B cell (primary cell): Measurements from ENCODE around the gene DNAH8. TPM values are rescaled to one million over a fixed set of nuclear protein-coding genes. Genes with fewer than 3 reads are reported as not detected.
A peak's percentile ranks its signal among the peaks of the same experiment; 100 is the strongest.

Experiments used
- ATAC-seq: fragments of 200-7000 bp; cut with Tn5 transposase; one replicate; pipeline ENCODE4 v1.10.0; 2021; ENCODE audit warnings: low read depth, mild to moderate bottlenecking, moderate number of reproducible peaks, moderate library complexity
- CTCF ChIA-PET: fragments of 350-600 bp; sonication (Branson Sonifier 250); formaldehyde crosslinking; loops from one replicate; lab custom pipeline; 2021; ENCODE audit warnings: antibody characterized with exemption, inconsistent platforms; lab: Charles Lee
- POLR2A ChIA-PET: fragments of 350-600 bp; sonication (Branson Sonifier 250); formaldehyde crosslinking; loops from one replicate; lab custom pipeline; 2021; ENCODE audit warnings: antibody characterized with exemption; lab: Charles Lee
- DNase-seq: peaks from one replicate; pipeline ENCODE4 v3.0.0; 2013
- H2AFZ ChIP-seq: 2 replicates; pipeline ENCODE4 v1.6.1; 2012; ENCODE audit warnings: mild to moderate bottlenecking, low read depth, low read length; ENCODE audit not compliant: insufficient read depth, poor library complexity, severe bottlenecking
- H3K27ac ChIP-seq, 2 donors: 1 replicate in 1 of 2; 2 replicates in 1 of 2; pipeline ENCODE4 v1.5.1; 2012 to 2013; ENCODE audit warnings: low read length in 2 of 2, mild to moderate bottlenecking in 2 of 2, moderate library complexity in 1 of 2
- H3K27me3 ChIP-seq, 4 experiments: fragments of 200-600 bp in 1 of 4; sonication (generic) in 1 of 4; replicated peaks in 1 of 4; 1 replicate in 2 of 4; 2 replicates in 2 of 4; pipeline versions ENCODE4 v1.6.1 to v1.7.0; 2013 to 2016; ENCODE audit warnings: low read length in 3 of 4, mild to moderate bottlenecking in 2 of 4, mixed read lengths in 1 of 4, moderate library complexity in 1 of 4; ENCODE audit not compliant: insufficient read depth in 4 of 4, control insufficient read depth in 3 of 4; ENCODE audit errors: control extremely low read depth in 1 of 4
- H3K36me3 ChIP-seq, 2 experiments: replicated peaks in 1 of 2; 1 replicate in 1 of 2; 2 replicates in 1 of 2; pipeline versions ENCODE4 v1.6.1 to v1.7.1; 2013; ENCODE audit warnings: low read length in 1 of 2; ENCODE audit not compliant: insufficient read depth in 2 of 2, control insufficient read depth in 1 of 2; ENCODE audit errors: control extremely low read depth in 1 of 2, extremely low read depth in 1 of 2
- H3K4me1 ChIP-seq, 2 donors: fragments of 200-600 bp in 1 of 2; sonication (generic) in 1 of 2; 1 replicate in 1 of 2; 2 replicates in 1 of 2; pipeline versions ENCODE4 v1.5.1 to v1.6.1; 2013 to 2017; ENCODE audit warnings: low read length in 2 of 2; ENCODE audit not compliant: control insufficient read depth in 2 of 2, insufficient read depth in 2 of 2
- H3K4me2 ChIP-seq: replicated peaks from 2 replicates; pipeline ENCODE3; 2012; ENCODE audit warnings: mild to moderate bottlenecking, low read depth, low read length; ENCODE audit not compliant: poor library complexity, severe bottlenecking
- H3K4me3 ChIP-seq, 5 experiments: fragments of 200-600 bp in 1 of 5; sonication (generic) in 1 of 5; 1 replicate in 3 of 5; 2 replicates in 2 of 5; pipeline versions ENCODE4 v1.5.1 to v1.7.0; 2011 to 2016; ENCODE audit warnings: low read length in 4 of 5, mild to moderate bottlenecking in 4 of 5, low read depth in 2 of 5, control low read depth in 1 of 5, moderate library complexity in 1 of 5; ENCODE audit not compliant: insufficient read depth in 1 of 5; ENCODE audit errors: control extremely low read depth in 1 of 5, extremely low read depth in 1 of 5
- H3K79me2 ChIP-seq: fragments of 200-600 bp; sonication (generic); one replicate; pipeline ENCODE4 v1.6.0; 2016; ENCODE audit warnings: low read length; ENCODE audit not compliant: control insufficient read depth, insufficient read depth
- H3K9ac ChIP-seq: fragments of 200-600 bp; sonication (generic); 2 replicates; pipeline ENCODE4 v1.6.1; 2017; ENCODE audit warnings: mild to moderate bottlenecking, low read length, moderate library complexity
- H3K9me3 ChIP-seq, 3 donors: one replicate each; pipeline versions ENCODE4 v1.6.1 to v1.7.1; 2013; ENCODE audit warnings: low read length in 2 of 3; ENCODE audit not compliant: control insufficient read depth in 2 of 3, insufficient read depth in 1 of 3; ENCODE audit errors: control extremely low read depth in 1 of 3
- H4K20me1 ChIP-seq: 2 replicates; pipeline ENCODE4 v1.6.0; 2012; ENCODE audit warnings: mild to moderate bottlenecking, low read length; ENCODE audit not compliant: insufficient read depth, control insufficient read depth, poor library complexity, severe bottlenecking
- H3K27ac Mint-ChIP-seq: one replicate; pipeline ENCODE4 v1.8.0; 2021; ENCODE audit warnings: mixed read lengths
- H3K27me3 Mint-ChIP-seq: one replicate; pipeline ENCODE4 v1.8.0; 2021; ENCODE audit warnings: mixed read lengths
- H3K4me1 Mint-ChIP-seq: one replicate; pipeline ENCODE4 v1.8.0; 2021; ENCODE audit warnings: mixed read lengths
- H3K4me3 Mint-ChIP-seq: one replicate; pipeline ENCODE4 v1.8.0; 2021; ENCODE audit warnings: mixed read lengths
- H3K9me3 Mint-ChIP-seq: one replicate; pipeline ENCODE4 v1.8.0; 2022; ENCODE audit warnings: mixed read lengths; ENCODE audit not compliant: insufficient read depth
- EZH2 ChIP-seq: IDR thresholded peaks from 2 replicates; pipeline ENCODE4 v1.6.1; 2012; ENCODE audit warnings: borderline replicate concordance, low read depth, mild to moderate bottlenecking, moderate library complexity, low read length; ENCODE audit not compliant: insufficient read depth, poor library complexity, severe bottlenecking
- WGBS: methylation state at CpG from one replicate; pipeline ENCODE4 v1.1.5; 2013; ENCODE audit warnings: missing lambda C conversion rate; ENCODE audit not compliant: insufficient coverage; 5-methylcytosine and 5-hydroxymethylcytosine counted together
- intact Hi-C: fragments of 100-400 bp; cut with micrococcal nuclease; formaldehyde crosslinking; loops from one replicate; pipeline ENCODE4 v1.10.0; 2022
- polyA plus RNA-seq: library from polyadenylated mRNA; depleted of rRNA; stranded (reverse); fragments of >200 nt; gene quantifications from 2 replicates; pipeline ENCODE4 v1.2.3, GENCODE V29; 2012
- total RNA-seq, 2 donors: library from RNA; stranded (reverse); fragments of 120-200 nt in 1 of 2; gene quantifications; 1 replicate in 1 of 2; 2 replicates in 1 of 2; pipeline versions ENCODE4 v1.2.3 to v1.2.4, GENCODE V29; 2013 to 2022
- TF ChIP-seq, protein P1 (sequence below): fragments of 200-600 bp; IDR thresholded peaks from one replicate; pipeline ENCODE4 v1.8.0; 2022; ENCODE audit warnings: antibody characterized with exemption, mild to moderate bottlenecking

The DNAH8 gene
- total and polyA plus RNA-seq, 2 donors (not counting 1 experiment from before 2014, with no cell fraction given) = 0.69 to 1.1 TPM

DNA sequence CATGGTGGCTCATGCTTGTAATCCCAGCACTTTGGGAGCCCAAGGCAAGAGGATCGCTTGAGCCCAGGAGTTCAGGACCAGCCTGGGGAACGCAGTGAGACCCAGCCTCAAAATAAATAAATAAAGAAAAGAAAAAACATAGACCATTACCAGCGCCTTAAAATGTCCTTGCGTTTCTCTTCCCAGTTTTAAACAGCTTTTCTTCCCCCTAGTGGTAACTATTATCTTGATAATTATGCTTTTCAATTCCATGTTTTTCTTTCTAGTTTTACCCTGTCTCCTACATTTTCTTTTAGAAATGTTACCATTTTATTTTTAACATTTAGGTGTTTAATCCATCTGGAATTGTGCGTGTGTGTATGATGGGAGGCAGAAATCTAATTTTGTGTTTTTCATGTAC, 24.4 kb downstream of the DNAH8 start:
- intact Hi-C loops = no loop called here
- no peak for TF ChIP-seq EZH2
- TF ChIP-seq, protein P1, sequence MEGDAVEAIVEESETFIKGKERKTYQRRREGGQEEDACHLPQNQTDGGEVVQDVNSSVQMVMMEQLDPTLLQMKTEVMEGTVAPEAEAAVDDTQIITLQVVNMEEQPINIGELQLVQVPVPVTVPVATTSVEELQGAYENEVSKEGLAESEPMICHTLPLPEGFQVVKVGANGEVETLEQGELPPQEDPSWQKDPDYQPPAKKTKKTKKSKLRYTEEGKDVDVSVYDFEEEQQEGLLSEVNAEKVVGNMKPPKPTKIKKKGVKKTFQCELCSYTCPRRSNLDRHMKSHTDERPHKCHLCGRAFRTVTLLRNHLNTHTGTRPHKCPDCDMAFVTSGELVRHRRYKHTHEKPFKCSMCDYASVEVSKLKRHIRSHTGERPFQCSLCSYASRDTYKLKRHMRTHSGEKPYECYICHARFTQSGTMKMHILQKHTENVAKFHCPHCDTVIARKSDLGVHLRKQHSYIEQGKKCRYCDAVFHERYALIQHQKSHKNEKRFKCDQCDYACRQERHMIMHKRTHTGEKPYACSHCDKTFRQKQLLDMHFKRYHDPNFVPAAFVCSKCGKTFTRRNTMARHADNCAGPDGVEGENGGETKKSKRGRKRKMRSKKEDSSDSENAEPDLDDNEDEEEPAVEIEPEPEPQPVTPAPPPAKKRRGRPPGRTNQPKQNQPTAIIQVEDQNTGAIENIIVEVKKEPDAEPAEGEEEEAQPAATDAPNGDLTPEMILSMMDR = peak; percentile 23
- Mint-ChIP-seq H3K27ac (no peak overlapping the region), H3K27me3 (peaks cover 23% of the 10 kb centered on the region), H3K9me3 (peaks cover 3% of the 10 kb centered on the region), H3K4me1 (no peaks in the 10 kb centered on the region), H3K4me3 (no peak overlapping the region)
- CTCF ChIA-PET = no interaction called here
- DNase-seq = no peak
- no peak overlapping the region for H3K4me3 ChIP-seq
- peaks cover 0 to 5% (median 4%) of the 10 kb centered on the region in 3 donors for H3K9me3 ChIP-seq
- no peak for ATAC-seq
- H3K36me3 ChIP-seq = no peaks in the 10 kb centered on the region
- no peaks in the 10 kb centered on the region for H4K20me1 ChIP-seq
- peaks cover 0 to 4% (median 0%) of the 10 kb centered on the region in 4 experiments for H3K27me3 ChIP-seq
- no peak overlapping the region for H2AFZ ChIP-seq
- WGBS = 60% methylated on average over 1 of the region's 5 CpGs
- no peak overlapping the region for H3K9ac ChIP-seq
- no peaks in the 10 kb centered on the region for H3K79me2 ChIP-seq
- POLR2A ChIA-PET = no interaction called here
- no peak overlapping the region for H3K27ac ChIP-seq
- no peaks in the 10 kb centered on the region for H3K4me1 ChIP-seq
- no peak overlapping the region for H3K4me2 ChIP-seq

- Histone ChIP-seq H3K27ac (no peak overlapping the region), H3K4me2 (no peak overlapping the region), H3K4me1 (no peaks in the 10 kb centered on the region), H3K79me2 (no peaks in the 10 kb centered on the region), H2AFZ (no peak overlapping the region), H3K27me3 (peaks cover 0 to 7% (median 4%) of the 10 kb centered on the region in 4 experiments), H3K4me3 (no peak overlapping the region), H3K9ac (no peak overlapping the region), H3K36me3 (no peaks in the 10 kb centered on the region), H4K20me1 (no peaks in the 10 kb centered on the region), H3K9me3 (no peaks in the 10 kb centered on the region)
- Mint-ChIP-seq H3K27ac (no peak overlapping the region), H3K4me1 (no peaks in the 10 kb centered on the region), H3K27me3 (peaks cover 23% of the 10 kb centered on the region), H3K4me3 (no peak overlapping the region), H3K9me3 (no peaks in the 10 kb centered on the region)
- POLR2A ChIA-PET = no interaction called here
- intact Hi-C loops = no loop called here
- no peak for DNase-seq
- no peak for ATAC-seq
- no CpG with 5 or more reads among the region's 1 CpG for WGBS
- CTCF ChIA-PET = no interaction called here
- TF ChIP-seq, protein P1 = no peak
- TF ChIP-seq EZH2 = no peak
Measured at GRCh38 chr6:38749473-38749872, 34.4 kb downstream of the DNAH8 start.
